Stomach (tissue), 4 donors: ENCODE measurements around the gene DOCK1.

Experiments used
- CTCF ChIP-seq, 7 experiments: fragments of 450-650 bp in 4 of 7; fragments of 200-600 bp in 3 of 7; sonication (generic) in 3 of 7; IDR thresholded peaks; one replicate each; pipeline ENCODE4 v1.5.1; 2016 to 2019; ENCODE audit warnings: antibody characterized with exemption in 7 of 7, control low read depth in 2 of 7, mild to moderate bottlenecking in 1 of 7
- EP300 ChIP-seq: sonication (generic); formaldehyde crosslinking; IDR thresholded peaks from one replicate; pipeline ENCODE4 v1.6.1; 2017; ENCODE audit warnings: antibody characterized with exemption
- POLR2A ChIP-seq, 4 donors: fragments of 450-650 bp; IDR thresholded peaks; one replicate each; pipeline ENCODE4 v1.6.1; 2016; ENCODE audit warnings: antibody characterized with exemption in 4 of 4, control low read depth in 2 of 4, mild to moderate bottlenecking in 1 of 4, moderate library complexity in 1 of 4
- POLR2AphosphoS5 ChIP-seq, 3 donors: sonication (generic); formaldehyde crosslinking; IDR thresholded peaks; one replicate each; pipeline ENCODE4 v1.6.1; 2016; ENCODE audit warnings: antibody characterized with exemption in 3 of 3

GRCh38 chr10:127011174-127011573 lies 105.9 kb downstream of the DOCK1 start:
- TF ChIP-seq CTCF (IDR thresholded peaks at IDR 0.05): no peak
- no peak for TF ChIP-seq POLR2A (IDR thresholded peaks at IDR 0.05)
- TF ChIP-seq EP300: no peak
- TF ChIP-seq POLR2AphosphoS5 (IDR thresholded peaks at IDR 0.05): no peak
